GM21367 (cell line): ENCODE results near the gene SLC16A6.
"Not testable (repeated sequence)": the region's sequence is repeated elsewhere in the genome, so short reads cannot be mapped to it uniquely, and the experiment has no call there.

Source experiments
- ATAC-seq: cut with Tn5 transposase; IDR thresholded peaks from one replicate; pipeline ENCODE4 v1.9.1; 2021; ENCODE audit not compliant: unreplicated experiment

The SLC16A6 gene

GRCh38 chr17:68290955-68291835 lies at the start of gene SLC16A6, which contains the start of gene ARSG:
SLC16A6 (minus strand) TSS chr17:68291127; CDS start chr17:68278320, 12,807 bp downstream.
ARSG (plus strand) TSS chr17:68291495; CDS start chr17:68307494, 15,999 bp downstream.
- ATAC-seq: peak; percentile 40

- ATAC-seq: no peak
Observed at GRCh38 chr17:68334393-68334792, 43.5 kb upstream of the SLC16A6 start.

- ATAC-seq: not testable (repeated sequence)
Observed at GRCh38 chr17:68331932-68332331, 41.0 kb upstream of the SLC16A6 start.

- ATAC-seq: no peak
Observed at GRCh38 chr17:68329331-68329730, 38.4 kb upstream of the SLC16A6 start.

- ATAC-seq: no peak
Observed at GRCh38 chr17:68328676-68329075, 37.7 kb upstream of the SLC16A6 start.

GRCh38 chr17:68327823-68328557 lies 37.1 kb upstream of the SLC16A6 start:
- no peak for ATAC-seq

GRCh38 chr17:68326681-68327080 lies 35.8 kb upstream of the SLC16A6 start:
- no peak for ATAC-seq

GRCh38 chr17:68325961-68326360 lies 35.0 kb upstream of the SLC16A6 start:
- ATAC-seq: no peak

GRCh38 chr17:68324654-68325336 lies 33.9 kb upstream of the SLC16A6 start:
- no peak for ATAC-seq

GRCh38 chr17:68324114-68324513 lies 33.2 kb upstream of the SLC16A6 start:
- ATAC-seq: no peak

- no peak for ATAC-seq
Observed at GRCh38 chr17:68322630-68323029, 31.7 kb upstream of the SLC16A6 start.

- no peak for ATAC-seq
Observed at GRCh38 chr17:68321556-68321954, 30.6 kb upstream of the SLC16A6 start.

- no peak for ATAC-seq
Observed at GRCh38 chr17:68320943-68321555, 30.1 kb upstream of the SLC16A6 start.

- ATAC-seq: no peak
Observed at GRCh38 chr17:68320311-68320865, 29.5 kb upstream of the SLC16A6 start.

- ATAC-seq: no peak
Observed at GRCh38 chr17:68319410-68320162, 28.7 kb upstream of the SLC16A6 start.

- ATAC-seq: no peak
Observed at GRCh38 chr17:68318103-68318991, 27.4 kb upstream of the SLC16A6 start.

GRCh38 chr17:68317458-68317857 lies 26.5 kb upstream of the SLC16A6 start:
- ATAC-seq: no peak

- ATAC-seq: no peak
Observed at GRCh38 chr17:68315930-68316329, 25.0 kb upstream of the SLC16A6 start.
